ENCODE data around the gene RCSD1.

The RCSD1 gene

DNA sequence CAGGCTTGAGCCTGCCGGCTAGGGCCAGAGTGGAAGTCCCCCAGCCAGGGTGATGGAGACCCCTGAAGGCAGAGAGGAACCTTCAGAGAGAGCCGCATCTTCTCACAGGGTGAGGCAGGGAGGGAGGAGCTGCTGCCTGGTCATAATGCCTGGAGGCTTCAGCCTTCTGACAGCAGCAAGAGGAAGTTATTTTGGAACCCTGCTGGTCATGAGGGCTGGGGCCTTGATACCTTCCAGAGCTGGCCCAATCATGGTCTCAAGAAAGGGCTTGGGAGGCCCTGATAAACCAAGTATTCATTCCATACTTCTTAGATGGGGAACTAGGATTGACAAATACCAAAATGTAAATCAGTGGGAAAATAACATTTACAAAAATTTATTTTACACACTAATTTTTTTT is 65.1 kb downstream of the RCSD1 start:
- FAIRE-seq: no peak

DNA sequence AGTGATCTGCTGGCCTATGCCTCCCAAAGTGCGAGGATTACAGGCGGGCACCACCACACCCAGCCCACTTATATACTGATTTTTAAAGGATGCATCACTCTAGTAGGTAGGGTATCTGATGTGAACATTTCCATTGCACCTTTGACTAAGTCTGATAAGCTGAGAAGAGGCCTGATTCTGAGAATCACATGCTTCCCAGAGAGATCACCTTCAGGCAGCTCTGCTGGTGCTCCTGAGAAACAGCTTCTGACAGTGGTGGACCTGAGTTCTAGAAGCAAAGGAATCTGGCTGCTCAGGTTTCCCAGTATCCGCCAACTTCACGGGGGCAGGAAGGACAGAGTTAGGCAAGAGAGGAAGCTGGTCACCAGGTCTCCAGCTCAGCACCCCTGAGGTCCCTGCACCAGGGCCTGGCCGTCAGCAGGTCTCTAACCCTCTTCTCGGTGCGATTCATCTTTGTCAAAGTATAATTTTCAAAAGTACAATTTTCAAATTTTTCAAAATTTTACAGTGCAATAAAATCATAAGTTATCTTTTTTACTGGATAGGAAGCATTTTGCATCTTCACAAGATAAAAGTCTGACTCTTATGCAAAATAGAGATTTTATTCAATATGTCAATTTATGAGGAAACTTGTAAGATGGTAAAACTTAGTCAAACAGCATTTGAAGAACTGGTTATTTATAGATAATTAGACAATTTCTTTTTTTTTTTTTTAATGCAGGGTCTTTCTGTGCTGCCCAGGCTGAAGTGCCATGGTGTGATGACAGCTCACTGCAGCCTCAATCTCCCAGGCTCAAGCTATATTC is 65.9 kb downstream of the RCSD1 start:
- no peak for FAIRE-seq

DNA sequence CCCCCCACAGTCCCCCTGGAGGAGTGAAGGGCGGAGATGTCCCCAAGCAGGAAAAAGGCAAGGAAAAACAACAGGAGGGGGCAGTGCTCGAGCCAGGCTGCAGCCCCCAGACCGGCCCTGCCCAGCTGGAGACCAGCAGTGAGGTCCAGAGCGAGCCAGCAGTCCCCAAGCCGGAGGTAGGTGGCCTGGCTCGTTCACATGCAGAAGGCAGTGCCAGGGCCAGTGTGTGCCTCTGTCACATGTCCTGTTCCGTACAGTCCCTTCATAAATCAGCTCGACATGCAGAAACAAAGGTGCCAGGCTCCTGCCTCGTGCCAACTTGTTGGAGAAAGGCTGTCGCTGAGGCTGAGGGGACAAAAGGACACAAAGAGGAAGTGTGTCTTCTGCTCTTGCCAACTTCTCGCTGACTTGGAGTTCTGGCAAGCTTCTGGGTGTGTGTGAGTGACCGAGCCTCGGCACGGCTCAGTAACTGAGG is 67.7 kb downstream of the RCSD1 start:
- no peak for FAIRE-seq

DNA sequence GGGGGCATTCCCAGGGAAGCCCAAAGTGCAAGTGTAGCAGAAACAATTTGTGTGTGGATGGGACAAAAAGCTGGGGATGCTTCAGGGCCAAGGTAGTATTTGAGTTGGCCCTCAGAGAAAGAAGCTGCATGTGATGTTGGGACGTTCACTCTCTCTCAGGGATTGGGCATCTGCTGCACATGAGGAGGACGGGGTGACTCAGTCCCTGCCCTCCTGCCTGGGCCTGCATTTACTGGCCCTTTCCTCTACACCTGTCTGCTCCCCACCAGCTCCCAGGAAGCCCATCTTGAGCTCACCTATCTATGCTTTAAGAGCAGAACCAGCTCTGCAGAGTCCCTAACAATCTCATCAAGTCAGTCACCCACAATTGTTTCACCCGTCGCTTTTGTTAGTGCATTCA is 68.3 kb downstream of the RCSD1 start:
- no peak for FAIRE-seq

DNA sequence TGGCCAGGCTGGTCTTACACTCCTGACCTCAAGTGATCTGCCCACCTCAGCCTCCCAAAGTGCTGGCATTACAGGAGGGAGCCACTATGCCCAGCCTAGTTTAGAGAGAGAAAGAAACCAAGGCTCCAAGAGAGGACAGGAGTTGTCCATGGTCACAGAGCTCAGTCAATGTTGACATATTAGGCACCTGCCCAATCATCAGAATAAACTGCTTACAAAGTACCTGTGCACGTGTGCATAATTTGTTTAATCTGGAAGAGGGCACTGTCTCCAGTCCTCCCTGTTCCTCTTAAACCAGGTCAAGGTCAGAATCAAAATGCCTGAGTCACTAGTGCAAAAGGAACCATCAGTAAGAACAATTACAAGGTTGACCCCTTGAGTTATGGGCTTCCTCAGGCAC is 71.5 kb downstream of the RCSD1 start:
- no peak for FAIRE-seq

DNA sequence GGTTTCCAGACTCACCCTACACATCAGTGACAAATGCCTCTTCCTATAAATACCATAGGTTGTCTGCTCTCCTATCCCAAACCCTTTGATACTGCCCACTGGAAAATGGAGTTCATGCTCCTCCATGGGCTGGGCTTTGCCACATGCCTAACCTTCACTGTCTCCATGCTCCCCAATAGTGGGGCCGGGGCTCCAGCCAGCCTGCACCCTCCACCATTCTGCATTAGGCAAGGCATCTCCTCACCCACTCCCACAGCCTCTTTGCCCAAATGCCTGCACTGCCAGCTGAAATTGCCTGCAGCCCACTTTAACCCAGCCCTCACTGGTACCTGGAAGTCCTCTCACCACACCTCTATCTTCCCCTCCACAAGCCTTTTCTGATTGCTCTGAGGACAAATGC is 73.5 kb downstream of the RCSD1 start:
- no peak for FAIRE-seq

DNA sequence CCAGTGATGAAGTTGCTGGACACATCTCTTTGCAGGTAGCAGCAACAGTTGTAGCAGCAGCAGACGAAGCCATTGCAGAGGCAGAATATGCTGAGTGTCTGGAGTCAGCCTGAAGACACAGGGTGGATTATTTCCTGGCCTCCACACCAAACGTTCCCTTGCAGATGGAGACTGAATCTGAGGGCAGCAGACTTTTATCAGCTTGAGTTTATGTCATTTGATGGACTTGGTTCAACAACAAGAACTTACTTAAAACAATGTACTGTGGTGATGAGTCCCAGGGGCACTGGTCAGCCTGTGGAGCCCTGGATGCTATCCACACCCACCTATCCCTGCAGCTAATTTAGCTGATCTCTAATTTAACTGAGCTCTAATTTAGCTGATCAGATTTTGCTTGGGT is 74.7 kb downstream of the RCSD1 start:
- no peak for FAIRE-seq

DNA sequence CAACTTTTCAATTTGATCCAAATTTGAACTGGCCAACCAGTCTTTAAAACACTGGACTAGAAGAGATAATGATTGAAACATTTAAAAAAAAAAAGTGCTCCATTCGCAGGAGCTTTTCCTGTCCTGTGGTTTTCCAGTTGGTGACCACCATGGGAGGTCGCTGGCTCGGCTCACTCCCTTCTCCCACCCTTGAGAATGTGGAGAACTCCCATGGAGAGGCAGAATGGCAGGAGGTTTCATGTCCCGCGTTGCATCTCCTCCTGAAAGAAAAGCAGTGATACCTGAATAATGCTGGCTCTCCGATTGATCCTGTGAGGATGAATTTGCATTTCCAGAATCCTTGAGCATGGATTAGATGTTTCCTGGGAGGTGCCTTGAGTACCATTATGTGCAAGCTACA is 75.2 kb downstream of the RCSD1 start:
- FAIRE-seq: no peak

DNA sequence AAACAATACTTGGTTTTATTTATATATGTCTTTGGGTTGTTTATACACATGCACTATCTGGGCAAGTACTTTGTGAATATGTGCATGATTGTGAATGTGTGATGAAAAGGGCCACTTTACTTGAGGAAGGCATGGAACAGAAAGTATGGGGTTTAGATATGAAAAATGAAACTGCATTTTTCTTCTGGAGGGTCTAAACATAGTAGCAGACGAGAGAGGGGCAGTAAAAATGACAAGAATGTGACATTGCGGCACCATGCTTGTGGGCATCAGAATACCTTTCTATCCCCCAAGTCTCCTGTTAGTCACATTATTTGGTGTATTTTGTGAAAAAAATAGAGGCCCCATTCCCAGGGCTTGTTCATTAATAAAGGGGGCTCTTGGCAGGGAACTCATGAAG is 76.3 kb downstream of the RCSD1 start:
- no peak for FAIRE-seq

DNA sequence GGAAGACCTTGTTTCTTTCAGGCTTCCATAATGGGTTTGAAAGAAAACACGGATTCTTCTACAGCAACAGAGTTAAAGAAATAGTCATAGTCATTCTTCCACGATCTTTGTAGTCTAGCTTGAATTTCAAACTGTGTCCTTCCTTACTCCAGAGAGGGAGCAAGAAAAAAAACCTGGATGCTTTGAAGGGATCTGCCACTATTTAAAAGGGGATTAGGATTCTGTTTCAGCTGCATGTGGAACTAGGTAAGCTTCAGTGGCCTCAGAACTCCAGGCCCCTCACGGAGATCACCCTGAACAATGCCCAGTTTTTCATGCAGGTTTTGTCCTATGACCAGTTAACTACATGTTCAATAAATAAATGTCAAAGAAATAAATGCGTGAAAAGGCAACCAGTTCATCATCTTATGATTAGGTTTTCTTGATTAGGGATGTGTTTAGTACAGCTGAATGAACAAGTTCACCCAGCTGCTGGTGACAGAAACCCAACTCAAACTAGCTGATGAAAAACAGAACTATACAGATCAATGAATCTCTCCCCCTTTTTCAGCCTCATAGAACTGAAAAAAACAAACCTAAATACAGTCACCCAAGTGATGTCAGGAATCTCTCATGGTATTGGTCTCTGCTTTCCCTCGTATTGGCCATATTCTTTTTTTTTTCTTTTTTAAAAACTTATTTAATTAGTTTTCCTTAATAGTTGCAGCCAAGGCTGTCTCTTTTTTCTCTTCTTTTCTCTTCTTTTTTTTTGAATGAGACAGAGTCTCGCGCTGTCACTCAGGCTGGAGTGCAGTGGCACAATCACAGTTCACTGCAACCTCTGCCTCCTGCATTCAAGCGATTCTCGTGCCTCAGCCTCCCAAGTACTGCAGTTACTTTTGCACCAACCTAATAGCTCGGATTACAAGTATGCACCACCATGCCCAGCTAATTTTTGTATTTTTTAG is 77.2 kb downstream of the RCSD1 start:
- no peak for FAIRE-seq

DNA sequence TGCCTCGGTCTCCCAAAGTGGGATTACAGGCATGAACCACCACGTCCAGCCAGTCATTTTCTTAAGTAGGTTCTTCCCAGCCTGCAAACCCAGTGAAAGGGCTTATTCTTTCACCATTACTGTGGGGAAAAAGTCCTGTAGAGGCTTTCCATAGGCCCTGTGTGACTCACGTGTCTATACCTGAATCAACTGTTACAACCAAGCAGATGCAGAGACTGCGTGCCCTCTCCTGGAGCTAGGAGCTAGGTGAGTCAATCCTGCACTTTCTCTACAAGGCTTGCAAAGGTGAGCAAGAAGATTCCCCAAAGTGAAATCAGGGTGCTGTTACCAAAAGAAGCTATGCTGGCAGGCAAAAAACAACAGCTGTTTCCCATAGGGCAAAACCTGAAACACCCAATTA is 77.9 kb downstream of the RCSD1 start:
- no peak for FAIRE-seq

DNA sequence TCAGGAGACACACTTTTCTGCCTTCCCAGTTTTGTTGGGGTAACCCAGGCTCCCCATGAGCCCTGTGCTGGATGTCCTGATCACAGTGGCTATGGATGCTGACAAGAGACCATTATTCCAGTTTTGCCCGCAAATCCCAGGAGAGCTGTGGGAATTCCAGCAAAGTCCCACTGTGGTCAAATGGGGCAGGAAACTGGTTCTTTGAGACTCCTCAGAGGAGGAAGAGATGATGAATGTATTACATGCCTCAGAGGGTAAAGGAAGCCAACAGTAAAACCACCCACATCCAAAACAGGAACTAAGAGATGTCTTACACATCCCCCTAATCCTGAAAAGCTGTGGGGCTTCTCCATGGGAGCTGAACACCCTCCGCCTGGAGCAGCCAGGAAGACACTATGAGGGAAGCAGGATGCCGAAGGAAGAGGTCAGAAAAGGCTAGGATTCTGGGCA is 78.9 kb downstream of the RCSD1 start:
- no peak for FAIRE-seq

DNA sequence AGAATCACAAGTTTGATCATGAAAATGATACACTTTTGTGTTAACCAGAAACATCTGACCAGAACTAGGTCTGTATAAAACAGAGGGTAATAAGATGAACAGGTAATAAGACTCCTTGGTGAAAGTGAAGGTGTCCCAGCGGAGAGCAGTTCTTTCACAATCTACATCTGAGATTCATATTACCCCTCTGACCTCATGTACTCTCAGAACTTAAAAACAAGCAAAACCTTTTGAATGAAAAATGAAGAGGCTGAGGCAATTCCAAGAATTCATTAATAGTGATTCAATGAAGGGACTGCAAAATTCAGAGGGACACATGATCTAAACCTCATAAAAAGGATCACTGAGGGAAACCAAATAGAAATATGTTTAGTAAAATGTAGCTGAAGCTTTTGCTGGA is 80.8 kb downstream of the RCSD1 start:
- no peak for FAIRE-seq

DNA sequence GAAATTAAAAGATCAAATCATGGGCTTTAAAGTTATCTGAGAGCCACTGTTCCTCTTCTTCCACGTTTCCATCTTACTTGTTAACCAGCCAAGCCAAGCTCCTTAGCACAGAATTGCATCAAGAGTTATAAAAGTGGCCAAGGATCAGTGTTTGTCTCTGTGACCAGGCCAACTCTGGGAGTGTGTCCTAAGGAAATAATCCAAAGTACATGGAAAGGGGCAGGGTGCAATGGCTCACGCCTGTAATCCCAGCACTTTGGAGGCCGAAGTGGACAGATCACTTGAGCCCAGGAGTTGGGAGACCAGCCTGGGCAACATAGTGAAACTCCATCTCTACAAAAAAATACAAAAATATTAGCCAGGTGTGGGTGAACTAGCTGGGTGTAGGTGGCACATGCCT is 81.8 kb downstream of the RCSD1 start:
- no peak for FAIRE-seq

DNA sequence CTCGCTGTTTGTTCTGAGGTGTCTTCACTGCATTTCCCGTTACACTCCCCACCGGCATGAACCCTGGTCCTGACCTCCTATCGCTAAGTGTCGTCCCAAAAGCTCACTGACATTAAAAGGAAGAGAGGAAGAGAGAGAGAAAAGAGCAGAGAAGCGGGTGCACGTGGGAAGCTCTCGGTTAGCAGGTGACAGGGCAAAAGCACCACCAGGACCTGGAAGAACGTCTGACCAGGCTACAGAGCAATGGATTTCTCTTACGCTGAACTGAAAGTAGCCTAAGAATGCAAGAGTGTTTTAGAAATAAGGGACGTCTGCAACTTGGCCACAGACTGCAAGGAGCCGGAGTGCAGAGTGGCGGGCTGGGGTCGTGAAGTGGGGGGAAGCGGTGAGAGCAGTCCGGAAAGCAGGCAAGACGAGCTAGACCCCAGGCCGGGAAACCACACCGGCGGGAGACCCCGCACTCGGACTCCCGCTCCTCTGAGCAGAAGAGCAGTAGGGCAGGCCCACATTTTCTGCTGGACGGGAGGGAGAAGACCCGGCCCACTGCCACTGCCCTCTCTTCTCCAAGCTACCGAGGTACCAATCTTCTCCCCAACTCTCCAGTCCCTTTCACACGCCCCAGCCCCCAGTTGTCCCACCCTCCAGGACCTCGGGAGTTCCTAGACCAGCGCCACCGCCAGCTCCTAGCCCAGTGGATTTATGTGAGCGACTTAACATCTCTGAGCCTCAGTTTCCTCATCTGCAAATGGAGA is 83.5 kb downstream of the RCSD1 start:
- no peak for FAIRE-seq

DNA sequence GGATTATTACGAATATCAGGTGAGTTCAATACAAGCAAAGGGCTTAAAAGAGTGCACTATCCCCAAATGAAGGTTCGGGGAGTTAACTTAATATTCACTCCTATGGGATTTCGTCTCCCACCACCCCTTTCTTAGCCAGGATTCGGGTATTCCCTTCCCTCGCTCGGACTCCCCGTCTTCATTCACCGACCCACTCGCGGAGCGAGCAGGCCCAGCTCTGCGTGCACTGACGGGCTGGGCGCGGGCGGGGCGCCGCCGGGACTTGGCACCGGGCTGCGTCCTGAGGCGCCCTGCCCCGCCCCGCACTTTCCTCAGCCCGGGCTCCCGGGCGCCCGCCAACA is 84.0 kb downstream of the RCSD1 start:
- FAIRE-seq: no peak

DNA sequence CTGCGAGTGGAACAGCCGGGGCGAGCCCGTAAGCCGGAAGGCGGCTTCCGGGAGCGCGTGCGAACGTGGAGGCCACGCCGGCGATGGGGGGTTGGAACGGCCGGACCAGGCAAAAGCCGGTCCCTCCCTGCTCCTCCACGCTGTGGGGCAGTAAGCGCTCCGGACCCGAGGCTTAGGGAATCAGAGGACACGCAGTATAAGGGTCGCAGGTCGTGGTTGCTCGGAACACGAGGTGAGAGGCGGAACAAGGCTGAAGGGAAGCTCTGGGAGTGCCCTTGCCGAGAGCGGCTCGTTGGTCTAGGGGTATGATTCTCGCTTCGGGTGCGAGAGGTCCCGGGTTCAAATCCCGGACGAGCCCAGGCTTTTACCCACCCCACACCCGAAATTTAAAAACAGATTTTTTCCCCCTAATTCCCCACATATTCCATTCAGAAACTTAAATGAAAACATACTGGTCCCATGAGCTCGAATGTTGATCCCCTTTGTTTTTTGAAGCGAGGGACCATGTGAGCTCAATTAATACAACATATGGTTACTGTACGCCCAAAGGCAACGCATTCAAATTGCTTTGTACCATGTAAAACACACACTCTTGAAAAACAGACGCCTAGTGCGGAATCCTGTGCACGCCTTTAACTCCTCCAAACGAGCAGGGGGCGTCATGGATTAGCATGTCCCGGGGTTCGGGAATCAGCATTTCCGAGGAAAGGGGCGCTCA is 84.6 kb downstream of the RCSD1 start:
- no peak for FAIRE-seq

DNA sequence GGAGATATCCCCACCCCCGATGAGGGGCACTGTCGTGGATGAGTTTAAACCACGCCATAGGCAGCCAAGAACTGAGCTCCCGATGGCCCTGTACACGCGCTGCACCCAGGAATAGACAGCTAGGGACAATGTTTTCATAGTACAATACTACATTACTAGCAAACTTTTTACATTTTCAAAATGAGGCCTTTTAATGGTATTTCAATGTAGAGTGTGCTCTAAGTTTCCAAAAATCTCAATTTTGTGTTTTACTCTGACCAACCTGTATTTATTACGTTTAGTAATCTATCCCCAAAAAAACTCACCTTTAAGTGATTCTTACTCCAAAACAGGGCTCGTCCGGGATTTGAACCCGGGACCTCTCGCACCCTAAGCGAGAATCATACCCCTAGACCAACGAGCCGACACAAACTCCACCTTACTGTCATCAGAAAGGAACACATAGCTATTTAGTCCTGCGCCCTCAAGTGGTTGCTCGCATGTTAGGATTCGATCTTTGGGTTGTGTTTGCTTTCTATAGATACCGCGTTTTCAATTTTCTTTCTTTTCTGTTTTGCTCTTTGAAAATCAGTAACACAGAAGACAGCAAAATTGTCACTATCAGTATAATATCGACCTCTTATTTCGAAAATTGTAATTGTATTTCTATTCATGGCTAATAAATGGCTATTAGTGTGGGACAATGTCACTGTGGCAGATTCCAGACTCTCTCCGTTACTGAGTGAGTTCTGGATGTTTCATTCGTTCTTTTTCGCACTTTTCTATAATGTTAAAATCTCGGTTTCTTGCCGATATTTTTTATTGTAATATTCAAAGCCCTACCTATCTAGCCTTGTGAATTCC is 85.3 kb downstream of the RCSD1 start:
- peak; percentile 60 for FAIRE-seq

DNA sequence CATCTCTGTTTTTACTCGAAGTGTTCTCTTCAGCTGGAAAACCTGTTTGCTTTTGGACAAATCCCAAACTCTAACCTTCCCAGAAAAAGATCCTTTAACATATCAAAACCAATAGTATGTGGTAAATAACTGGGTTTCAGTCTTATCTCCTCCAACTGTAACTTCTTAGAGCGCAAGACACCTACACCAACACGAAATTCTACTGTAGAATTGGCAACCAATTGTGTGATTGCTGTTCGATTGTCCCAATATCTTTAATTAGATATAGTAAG is 85.9 kb downstream of the RCSD1 start:
- FAIRE-seq: no peak

DNA sequence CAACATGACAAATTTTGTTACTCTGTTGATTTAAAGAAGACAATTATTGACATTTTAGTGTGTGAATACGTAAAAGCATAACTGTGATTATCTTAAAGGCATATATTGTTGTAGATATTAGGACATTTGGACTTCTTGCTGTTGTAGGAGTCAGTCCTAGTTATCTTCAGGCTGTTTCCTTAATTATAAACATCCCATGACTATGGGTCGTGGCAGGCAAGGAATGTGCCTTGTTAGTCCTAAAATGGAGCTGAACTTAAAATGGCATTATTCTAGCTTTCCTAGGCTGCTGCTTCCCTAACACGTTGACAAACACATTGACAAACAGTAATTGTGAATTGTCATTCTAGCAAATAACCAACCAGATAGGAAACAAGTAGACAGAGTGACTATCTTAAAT is 87.3 kb downstream of the RCSD1 start:
- no peak for FAIRE-seq

DNA sequence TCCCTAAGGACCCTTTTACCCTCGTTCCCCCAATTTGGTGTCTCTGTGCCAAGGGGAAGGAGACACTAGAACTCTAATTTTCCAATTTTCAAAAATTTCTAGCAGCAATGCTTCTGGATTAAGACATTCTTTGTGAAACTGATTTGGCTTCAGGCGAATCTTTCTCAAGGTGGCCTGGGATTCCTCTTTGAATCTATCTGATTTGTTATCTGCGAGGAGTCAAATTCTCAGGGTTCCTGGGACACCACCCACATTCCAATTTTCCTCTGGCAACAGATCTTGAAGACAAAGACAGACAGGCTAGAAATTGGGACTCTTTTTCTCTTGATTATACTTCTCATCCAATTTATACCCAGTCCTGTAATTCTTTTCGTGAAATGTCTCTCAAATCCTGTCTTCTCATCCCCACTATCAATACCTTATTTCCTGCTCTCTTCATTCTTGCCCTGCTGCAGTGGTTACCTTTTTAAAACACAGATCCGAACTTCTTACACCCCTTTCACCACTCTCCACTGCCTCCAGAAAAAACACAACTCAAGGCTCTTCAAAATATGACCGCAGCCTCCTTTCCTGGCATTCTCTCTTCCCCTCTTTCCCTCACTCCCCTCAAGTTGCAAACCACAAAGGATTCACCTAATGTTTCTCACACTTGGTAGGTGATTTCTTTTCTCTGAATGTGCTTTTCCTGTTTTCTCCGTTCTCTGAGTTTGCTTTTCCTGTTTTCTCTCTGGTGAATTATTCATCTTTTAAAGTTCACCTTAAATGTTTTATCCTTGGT is 89.1 kb downstream of the RCSD1 start:
- FAIRE-seq: no peak

Data from islet of Langerhans (tissue), 1 donor.